Motor neuron (in vitro differentiated cells): ENCODE data around the gene TFDP2. TPM values are rescaled to one million over a fixed set of nuclear protein-coding genes. Genes with fewer than 3 reads are reported as not detected.
"Not testable (repeated sequence)": the region's sequence is repeated elsewhere in the genome, so short reads cannot be mapped to it uniquely, and the experiment has no call there.

ENCODE experiments used
- ATAC-seq, 8 experiments: fragments of 200-7000 bp; cut with Tn5 transposase; replicated peaks in 6 of 8; 2 replicates each; pipeline ENCODE4 v1.8.0; 2021; ENCODE audit warnings: mild to moderate bottlenecking in 8 of 8, moderate library complexity in 8 of 8
- H3K27ac ChIP-seq, 2 donors: fragments of 250-450 bp; sonication (Bioruptor Pico); 2 replicates each; pipeline ENCODE4 v1.9.0; 2021; ENCODE audit warnings: antibody characterized with exemption in 2 of 2, mild to moderate bottlenecking in 2 of 2, moderate library complexity in 1 of 2
- H3K4me1 ChIP-seq, 2 donors: fragments of 250-450 bp; sonication (Bioruptor Pico); replicated peaks in 1 of 2; 2 replicates each; pipeline ENCODE4 v1.6.1; 2021; ENCODE audit warnings: antibody characterized with exemption in 2 of 2, mild to moderate bottlenecking in 2 of 2, moderate library complexity in 1 of 2
- H3K4me3 ChIP-seq, 5 donors: fragments of 250-450 bp; sonication (Bioruptor Pico); 2 replicates each; pipeline ENCODE4 v1.9.0; 2021; ENCODE audit warnings: antibody characterized with exemption in 5 of 5, mild to moderate bottlenecking in 5 of 5, moderate library complexity in 4 of 5
- WGBS, 10 experiments: fragments of 450-650 bp; shearing (Covaris generic); methylation state at CpG; one replicate each; pipeline ENCODE4 v1.0.0; 2022; 5-methylcytosine and 5-hydroxymethylcytosine counted together
- in situ Hi-C, 9 experiments: fragments of 400-800 bp; cut with MboI; loops; one replicate each; pipeline ENCODE4 v1.15.0; 2021; ENCODE audit warnings: low sequenced_read_pairs in 9 of 9, low pct_unique_long_range_greater_than_20kb in 2 of 9; ENCODE audit not compliant: unreplicated experiment in 9 of 9
- total RNA-seq, 8 experiments: library from RNA; unstranded; fragments of 300-600 nt; gene quantifications; 2 replicates each; pipeline versions ENCODE4 v1.2.3 to v1.2.4, GENCODE V29; 2022

The TFDP2 gene
- total RNA-seq, 8 experiments from 2014 or later = 25.7 to 69.0 (median 30.3) TPM

GRCh38 chr3:141938011-141938500 is 211.3 kb downstream of the TFDP2 start:
- whole genome bisulfite sequencing, 10 experiments = 60 to 100% (median 90%) methylated on average over 1 to 10 of the region's 20 CpGs; no CpG with 5 or more reads in 2 of the 10 experiments
- in situ Hi-C loops = no loop called here
- Histone ChIP-seq H3K4me3 (no peak overlapping the region), H3K27ac (no peak overlapping the region), H3K4me1 (no peaks in the 10 kb centered on the region)
- ATAC-seq = no peak

GRCh38 chr3:141934354-141934753 is 215.0 kb downstream of the TFDP2 start:
- no peak overlapping the region for H3K27ac ChIP-seq
- 45 to 100% (median 70%) methylated on average over 1 to 4 of the region's 4 CpGs; no CpG with 5 or more reads in 1 of the 10 experiments for WGBS, 10 experiments
- no peak overlapping the region for H3K4me3 ChIP-seq
- in situ Hi-C loops = no loop called here
- H3K4me1 ChIP-seq = no peaks in the 10 kb centered on the region
- no peak for ATAC-seq

DNA sequence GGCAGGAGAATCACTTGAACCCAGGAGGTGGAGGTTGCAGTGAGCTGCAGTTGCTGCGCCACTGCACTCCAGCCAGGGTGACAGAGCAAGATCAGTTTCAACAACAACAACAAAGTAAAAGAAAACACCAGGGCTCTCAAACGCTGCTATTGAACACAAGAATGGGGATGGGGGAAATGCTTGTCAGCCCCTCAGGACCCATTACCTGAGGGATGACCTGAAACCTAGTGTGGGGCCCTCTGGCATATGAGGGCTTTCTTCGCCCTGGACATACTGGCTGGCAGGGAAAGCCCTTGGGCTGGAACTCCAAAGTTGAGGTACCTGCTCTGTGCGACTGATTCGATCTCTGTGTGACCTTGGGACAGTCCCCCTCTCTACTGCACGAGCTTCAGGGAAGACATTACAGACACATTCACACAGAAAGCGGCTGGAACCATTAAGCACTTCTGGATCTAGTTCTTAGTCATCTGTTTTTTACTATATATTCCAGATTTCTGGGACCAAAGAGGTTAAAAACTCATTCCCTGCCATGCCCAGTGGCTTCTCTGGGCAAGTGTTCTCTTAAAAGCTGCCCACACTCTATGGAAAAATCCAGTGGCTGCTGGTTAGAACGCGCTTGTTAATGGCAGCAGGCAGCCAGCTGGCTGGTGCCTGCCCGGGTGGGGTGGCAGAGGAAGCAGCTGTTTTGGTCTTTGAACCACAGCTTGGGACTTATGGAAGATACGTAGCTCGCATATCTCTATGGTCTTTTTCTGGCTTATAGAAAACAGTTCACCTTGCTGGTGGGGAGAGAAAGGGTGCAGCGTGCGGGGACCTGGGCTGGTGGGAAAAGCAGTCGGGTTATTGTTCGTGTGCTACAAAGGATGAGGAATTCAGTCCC is 215.7 kb downstream of the TFDP2 start:
- 63 to 94% (median 84%) methylated on average over 3 to 10 of the region's 16 CpGs; no CpG with 5 or more reads in 1 of the 10 experiments for WGBS, 10 experiments
- in situ Hi-C loops = no loop called here
- peak in 1 of 8 experiments; percentile 10 for ATAC-seq
- no peak overlapping the region for H3K4me3 ChIP-seq
- H3K27ac ChIP-seq = no peak overlapping the region
- no peaks in the 10 kb centered on the region for H3K4me1 ChIP-seq

GRCh38 chr3:141930801-141931200 is 218.5 kb downstream of the TFDP2 start:
- no peak overlapping the region for H3K27ac ChIP-seq
- no peak overlapping the region for H3K4me3 ChIP-seq
- in situ Hi-C loops = no loop called here
- no peaks in the 10 kb centered on the region for H3K4me1 ChIP-seq
- WGBS, 10 experiments = 0 to 100% (median 100%) methylated on average over 1 of the region's 4 CpGs; no CpG with 5 or more reads in 7 of the 10 experiments
- ATAC-seq = no peak

DNA sequence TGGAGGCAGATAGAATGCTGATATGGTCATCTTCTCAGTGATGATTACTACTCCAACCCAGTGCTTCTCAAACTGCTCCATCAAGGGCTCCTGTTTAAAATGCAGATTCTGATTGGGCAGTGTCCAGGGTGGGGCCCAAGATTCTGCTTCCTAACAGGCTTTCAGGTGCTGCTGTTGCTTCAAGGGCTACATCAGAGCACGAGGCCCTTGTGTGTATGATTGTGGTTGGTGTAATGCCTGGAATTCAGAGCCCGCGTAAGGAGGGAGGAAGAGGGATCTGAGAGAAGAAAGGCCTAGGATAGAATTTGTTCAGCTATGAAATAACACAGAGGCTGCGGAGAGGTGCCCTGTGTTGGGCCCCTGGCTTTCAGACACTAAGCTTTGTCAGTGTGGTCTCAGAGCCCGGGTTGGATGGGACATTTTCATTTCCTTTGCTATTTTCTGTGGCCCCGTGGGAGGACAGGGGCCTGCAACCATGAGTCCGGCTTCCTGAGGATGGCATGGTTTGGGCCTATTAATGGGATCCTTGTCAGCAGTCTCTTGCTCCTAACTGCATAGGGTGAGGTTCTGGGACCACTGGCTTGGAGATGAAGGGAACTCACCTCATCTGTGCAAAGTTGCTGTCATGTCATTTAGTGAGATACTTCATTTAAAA is 219.9 kb downstream of the TFDP2 start:
- H3K27ac ChIP-seq = no peak overlapping the region
- no peak overlapping the region for H3K4me3 ChIP-seq
- WGBS, 10 experiments = 80 to 100% (median 100%) methylated on average over 1 to 3 of the region's 7 CpGs; no CpG with 5 or more reads in 3 of the 10 experiments
- in situ Hi-C loops = no loop called here
- peak in 3 of 8 experiments; percentile 15 to 45 (median 18) for ATAC-seq
- H3K4me1 ChIP-seq = no peaks in the 10 kb centered on the region

DNA sequence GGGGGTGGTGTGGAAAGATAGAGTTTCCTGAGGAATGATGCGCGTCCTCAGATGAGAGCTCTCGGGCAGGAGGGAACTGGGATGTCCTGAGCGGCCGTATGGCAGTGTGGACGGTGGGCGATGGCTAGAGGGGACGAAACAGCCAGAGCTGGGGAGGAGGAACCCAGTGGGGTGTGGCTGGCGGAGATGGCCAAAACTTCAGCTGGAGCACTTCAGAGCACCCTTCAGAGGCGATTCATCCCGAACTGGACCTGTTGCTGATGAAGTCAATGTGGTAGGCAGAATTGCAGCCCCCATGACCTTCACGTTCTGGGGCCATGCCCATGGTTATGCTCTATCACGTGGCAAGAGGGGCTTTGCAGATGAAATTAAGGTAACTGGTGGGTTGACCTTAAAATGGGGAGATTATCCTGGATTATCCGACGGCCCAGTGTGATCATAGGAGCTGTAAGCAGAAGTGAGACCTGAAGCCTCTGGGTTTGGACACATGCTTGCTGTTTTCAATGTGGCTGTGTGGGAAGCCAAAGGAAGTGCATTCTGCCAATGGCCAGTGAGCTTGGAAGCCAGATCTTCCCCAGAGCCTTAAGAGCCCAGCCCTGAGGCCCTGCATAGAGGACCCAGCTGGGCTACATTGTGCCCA is 220.6 kb downstream of the TFDP2 start:
- no peak overlapping the region for H3K4me3 ChIP-seq
- WGBS, 10 experiments = 89 to 100% (median 94%) methylated on average over 2 to 10 of the region's 15 CpGs; no CpG with 5 or more reads in 5 of the 10 experiments
- H3K4me1 ChIP-seq = no peaks in the 10 kb centered on the region
- ATAC-seq = peak in 1 of 8 experiments; percentile 14
- in situ Hi-C loops = no loop called here
- H3K27ac ChIP-seq = no peak overlapping the region

- Histone ChIP-seq H3K4me1 (no peaks in the 10 kb centered on the region), H3K4me3 (no peak overlapping the region), H3K27ac (no peak overlapping the region)
- no peak for ATAC-seq
- in situ Hi-C loops = no loop called here
- WGBS, 10 experiments = 82 to 100% (median 83%) methylated on average over 1 to 6 of the region's 9 CpGs; no CpG with 5 or more reads in 5 of the 10 experiments
Observed at GRCh38 chr3:141926929-141927328, 222.4 kb downstream of the TFDP2 start.

- H3K4me1 ChIP-seq, H3K27ac ChIP-seq, H3K4me3 ChIP-seq, in situ Hi-C loops, ATAC-seq: not testable (repeated sequence)
- 72 to 100% (median 96%) methylated on average over 1 to 4 of the region's 5 CpGs; no CpG with 5 or more reads in 1 of the 10 experiments for WGBS, 10 experiments
Observed at GRCh38 chr3:141925677-141926076, 223.7 kb downstream of the TFDP2 start.

GRCh38 chr3:141921316-141921715 is 228.0 kb downstream of the TFDP2 start:
- Histone ChIP-seq H3K4me3 (no peak overlapping the region), H3K4me1 (peaks cover 7 to 9% of the 10 kb centered on the region in 2 donors), H3K27ac (no peak overlapping the region)
- no peak for ATAC-seq
- WGBS, 10 experiments = 80 to 100% (median 100%) methylated on average over 1 to 2 of the region's 2 CpGs; no CpG with 5 or more reads in 2 of the 10 experiments
- in situ Hi-C loops = loop anchor here in 1 of 9 experiments (25.0 kb wide), 1 partner anchor 184 kb away; the partner anchor contains the start of gene RNF7

- in situ Hi-C loops = loop anchor here in 1 of 9 experiments (25.0 kb wide), 1 partner anchor 183 kb away; the partner anchor contains the start of gene RNF7
- peak; percentile 58 to 100 (median 88) for ATAC-seq
- Histone ChIP-seq H3K4me1 (peaks cover 7 to 9% of the 10 kb centered on the region in 2 donors), H3K27ac (no peak overlapping the region), H3K4me3 (no peak overlapping the region)
- 0 to 43% (median 14%) methylated on average over 2 to 4 of the region's 4 CpGs for WGBS, 10 experiments
Observed at GRCh38 chr3:141920701-141921100, 228.6 kb downstream of the TFDP2 start.

- in situ Hi-C loops = loop anchor here in 1 of 9 experiments (25.0 kb wide), 1 partner anchor 178 kb away; the partner anchor contains the start of gene RNF7
- Histone ChIP-seq H3K4me3 (no peak overlapping the region), H3K4me1 (peaks cover 4 to 7% of the 10 kb centered on the region in 2 donors), H3K27ac (no peak overlapping the region)
- WGBS, 10 experiments = 38 to 100% (median 86%) methylated on average over 1 to 2 of the region's 2 CpGs
- ATAC-seq = no peak
Observed at GRCh38 chr3:141915766-141916165, 233.6 kb downstream of the TFDP2 start.

GRCh38 chr3:141915016-141915415 is 234.3 kb downstream of the TFDP2 start:
- no peak overlapping the region for H3K27ac ChIP-seq
- H3K4me1 ChIP-seq = peaks cover 0 to under 1% of the 10 kb centered on the region in 2 donors
- WGBS, 10 experiments = 77 to 100% (median 94%) methylated on average over 2 to 5 of the region's 5 CpGs; no CpG with 5 or more reads in 1 of the 10 experiments
- peak in 2 of 8 experiments; percentile 44 to 52 for ATAC-seq
- no peak overlapping the region for H3K4me3 ChIP-seq
- in situ Hi-C loops = loop anchor here in 1 of 9 experiments (25.0 kb wide), 1 partner anchor 178 kb away; the partner anchor contains the start of gene RNF7
